Chondrocyte (in vitro differentiated cells): Measurements from ENCODE around the gene BCL7A. TPM values are rescaled to one million over a fixed set of nuclear protein-coding genes. Genes with fewer than 3 reads are reported as not detected.
A peak's percentile ranks its signal among the peaks of the same experiment; 100 is the strongest.

Experiments used
- DNase-seq: peaks from one replicate; pipeline ENCODE4 v3.0.0; 2021; ENCODE audit warnings: mixed read lengths, low spot score
- H3K27ac Mint-ChIP-seq: one replicate; pipeline ENCODE4 v1.8.0; 2021; ENCODE audit warnings: mild to moderate bottlenecking, moderate library complexity, mixed read lengths; ENCODE audit not compliant: unreplicated experiment
- H3K27me3 Mint-ChIP-seq: 2 replicates; pipeline ENCODE4 v1.8.0; 2021; ENCODE audit warnings: low read depth, mixed read lengths
- H3K36me3 Mint-ChIP-seq: 2 replicates; pipeline ENCODE4 v1.8.0; 2021; ENCODE audit warnings: low read depth, mixed read lengths
- H3K4me1 Mint-ChIP-seq: 2 replicates; pipeline ENCODE4 v1.8.0; 2021; ENCODE audit warnings: low read depth, mild to moderate bottlenecking, mixed read lengths
- H3K4me3 Mint-ChIP-seq: one replicate; pipeline ENCODE4 v1.8.0; 2021; ENCODE audit warnings: mild to moderate bottlenecking, moderate library complexity, mixed read lengths; ENCODE audit not compliant: unreplicated experiment
- H3K9me3 Mint-ChIP-seq: 2 replicates; pipeline ENCODE4 v1.8.0; 2021; ENCODE audit warnings: low read depth, mixed read lengths
- CTCF ChIP-seq: fragments of 200-600 bp; sonication (generic); IDR thresholded peaks from 2 replicates; pipeline ENCODE4 v1.5.0; 2021; ENCODE audit warnings: antibody characterized with exemption, mild to moderate bottlenecking, moderate library complexity
- total RNA-seq: library from RNA; stranded (reverse); gene quantifications from 3 replicates; pipeline ENCODE4 v1.2.1, GENCODE V29; 2021

Gene BCL7A
- total RNA-seq, 1 donor from 2014 or later, result 10.0 TPM

- H3K36me3 Mint-ChIP-seq, result peaks cover 13% of the 10 kb centered on the region
- DNase-seq, result no peak
- peaks cover 49% of the 10 kb centered on the region for H3K4me1 Mint-ChIP-seq
- no peaks in the 10 kb centered on the region for H3K27me3 Mint-ChIP-seq
- TF ChIP-seq CTCF, result no peak
- H3K4me3 Mint-ChIP-seq, result no peak overlapping the region
- no peaks in the 10 kb centered on the region for H3K9me3 Mint-ChIP-seq
- H3K27ac Mint-ChIP-seq, result no peak overlapping the region
These were observed 64.4 kb downstream of the BCL7A start for GRCh38 chr12:122086116-122086515.

- Mint-ChIP-seq H3K4me3 (no peak overlapping the region), H3K27me3 (no peaks in the 10 kb centered on the region), H3K4me1 (peaks cover 43% of the 10 kb centered on the region), H3K9me3 (no peaks in the 10 kb centered on the region), H3K27ac (peak overlapping the region; percentile 61), H3K36me3 (peaks cover 13% of the 10 kb centered on the region)
- DNase-seq, result peak; percentile 77
- TF ChIP-seq CTCF, result no peak
These were observed 65.1 kb downstream of the BCL7A start for GRCh38 chr12:122086641-122087285.

- no peaks in the 10 kb centered on the region for H3K27me3 Mint-ChIP-seq
These were observed 65.9 kb downstream of the BCL7A start for GRCh38 chr12:122087431-122088178.

GRCh38 chr12:122088179-122088810 is 66.6 kb downstream of the BCL7A start:
- Mint-ChIP-seq H3K27me3 (no peaks in the 10 kb centered on the region), H3K36me3 (peaks cover 12% of the 10 kb centered on the region), H3K9me3 (no peaks in the 10 kb centered on the region), H3K27ac (peak overlapping the region; percentile 90), H3K4me1 (peaks cover 29% of the 10 kb centered on the region), H3K4me3 (no peak overlapping the region)
- TF ChIP-seq CTCF, result no peak
- DNase-seq, result peak; percentile 25

More at GRCh38 chr12:122087431-122088178, 65.9 kb downstream of the BCL7A start:
- peak; percentile 72 for DNase-seq
- Mint-ChIP-seq H3K27ac (peak overlapping the region; percentile 90), H3K36me3 (peaks cover 13% of the 10 kb centered on the region), H3K4me3 (no peak overlapping the region), H3K4me1 (peaks cover 34% of the 10 kb centered on the region), H3K9me3 (no peaks in the 10 kb centered on the region)
- no peak for TF ChIP-seq CTCF

GRCh38 chr12:122089077-122089476 is 67.4 kb downstream of the BCL7A start:
- H3K4me1 Mint-ChIP-seq, result peaks cover 24% of the 10 kb centered on the region
- peaks cover 9% of the 10 kb centered on the region for H3K36me3 Mint-ChIP-seq
- peak overlapping the region; percentile 65 for H3K27ac Mint-ChIP-seq
- no peak for TF ChIP-seq CTCF
- H3K27me3 Mint-ChIP-seq, result no peaks in the 10 kb centered on the region
- H3K4me3 Mint-ChIP-seq, result no peak overlapping the region
- DNase-seq, result no peak
- no peaks in the 10 kb centered on the region for H3K9me3 Mint-ChIP-seq
